SK-N-SH (cell line): ENCODE results near the gene HVCN1. TPM values are rescaled to one million over a fixed set of nuclear protein-coding genes. Genes with fewer than 3 reads are reported as not detected.

Source experiments
- CTCF ChIA-PET: fragments of 300-600, 350-600 bp; formaldehyde crosslinking; extraction: SDS; loops from one replicate; lab custom pipeline; 2021; lab: Yijun Ruan, JAX
- POLR2A ChIA-PET: fragments of 350-600 bp; sonication (Branson Sonifier 250); formaldehyde crosslinking; extraction: SDS; loops from one replicate; lab custom pipeline; 2020; ENCODE audit warnings: antibody characterized with exemption, inconsistent platforms; lab: Yijun Ruan, JAX
- DNase-seq: peaks from one replicate; pipeline ENCODE4 v3.0.0; 2012
- H2AFZ ChIP-seq: fragments of 200-600 bp; sonication (generic); 2 replicates; pipeline ENCODE4 v1.8.1; 2016; ENCODE audit warnings: antibody characterized with exemption, mild to moderate bottlenecking, low read depth
- H3F3A ChIP-seq: fragments of 200-600 bp; sonication (generic); replicated peaks from 2 replicates; pipeline ENCODE3; 2016; ENCODE audit warnings: antibody characterized with exemption, mild to moderate bottlenecking; ENCODE audit not compliant: insufficient read depth
- H3K27ac ChIP-seq, 2 experiments: fragments of 200-500 bp in 1 of 2; fragments of 200-600 bp in 1 of 2; sonication (Bioruptor generic) in 1 of 2; sonication (generic), shearing (Covaris generic) in 1 of 2; 2 replicates each; pipeline versions ENCODE4 v1.5.1 to v1.6.1; 2014 to 2016; ENCODE audit warnings: low read depth in 2 of 2, inconsistent platforms in 1 of 2, low read length in 1 of 2, mild to moderate bottlenecking in 1 of 2, mixed read lengths in 1 of 2
- H3K27me3 ChIP-seq: fragments of 200-600 bp; sonication (generic), shearing (Covaris generic); 2 replicates; pipeline ENCODE4 v1.6.1; 2016; ENCODE audit warnings: mixed run types; ENCODE audit not compliant: insufficient read depth
- H3K36me3 ChIP-seq, 2 experiments: fragments of 200-500 bp in 1 of 2; fragments of 200-600 bp in 1 of 2; sonication (Bioruptor generic) in 1 of 2; sonication (generic) in 1 of 2; replicated peaks in 1 of 2; 2 replicates each; pipeline versions ENCODE3 to v1.5.1; 2014 to 2016; ENCODE audit warnings: low read length in 1 of 2, mild to moderate bottlenecking in 1 of 2; ENCODE audit not compliant: insufficient read depth in 2 of 2, control insufficient read depth in 1 of 2
- H3K4me1 ChIP-seq, 2 experiments: fragments of 200-500 bp in 1 of 2; fragments of 200-600 bp in 1 of 2; sonication (Bioruptor generic) in 1 of 2; sonication (generic), shearing (Covaris generic) in 1 of 2; 2 replicates each; pipeline versions ENCODE4 v1.5.1 to v1.6.1; 2014 to 2016; ENCODE audit warnings: low read depth in 1 of 2, low read length in 1 of 2, mixed run types in 1 of 2; ENCODE audit not compliant: insufficient read depth in 2 of 2, control insufficient read depth in 1 of 2
- H3K4me2 ChIP-seq: fragments of 200-600 bp; sonication (generic), shearing (Covaris generic); 2 replicates; pipeline ENCODE4 v1.6.1; 2017; ENCODE audit warnings: mixed run types
- H3K4me3 ChIP-seq, 2 experiments: fragments of 200-500 bp in 1 of 2; fragments of 200-600 bp in 1 of 2; sonication (Bioruptor generic) in 1 of 2; sonication (generic), shearing (Covaris generic) in 1 of 2; 2 replicates each; pipeline versions ENCODE4 v1.5.1 to v1.8.1; 2014 to 2016; ENCODE audit warnings: low read depth in 2 of 2, inconsistent platforms in 1 of 2, low read length in 1 of 2, mild to moderate bottlenecking in 1 of 2, mixed read lengths in 1 of 2, moderate library complexity in 1 of 2
- H3K79me2 ChIP-seq: fragments of 200-600 bp; sonication (generic); 2 replicates; pipeline ENCODE4 v1.8.1; 2017; ENCODE audit warnings: mild to moderate bottlenecking; ENCODE audit not compliant: insufficient read depth
- H3K9ac ChIP-seq: fragments of 200-600 bp; sonication (generic); 2 replicates; pipeline ENCODE4 v1.6.1; 2017; ENCODE audit warnings: mixed run types
- H3K9me2 ChIP-seq: fragments of 200-600 bp; sonication (generic); 2 replicates; pipeline ENCODE4 v1.6.1; 2017; ENCODE audit warnings: mixed run types
- H3K9me3 ChIP-seq: fragments of 200-600 bp; sonication (generic); 2 replicates; pipeline ENCODE4 v1.6.1; 2017; ENCODE audit warnings: mixed run types, mild to moderate bottlenecking, moderate library complexity
- H4K20me1 ChIP-seq: fragments of 200-600 bp; sonication (generic); 2 replicates; pipeline ENCODE4 v1.6.1; 2017; ENCODE audit warnings: mild to moderate bottlenecking, mixed run types; ENCODE audit not compliant: insufficient read depth
- ELF1 ChIP-seq: IDR thresholded peaks from 2 replicates; pipeline ENCODE4 v1.4.0; 2012
- EP300 ChIP-seq, 2 experiments: IDR thresholded peaks; 2 replicates each; pipeline versions ENCODE4 v1.4.0 to v1.6.1; 2012; ENCODE audit warnings: borderline replicate concordance in 1 of 2, low read depth in 1 of 2, low read length in 1 of 2
- EZH2phosphoT487 ChIP-seq: fragments of 200-600 bp; sonication (generic); IDR thresholded peaks from 2 replicates; pipeline ENCODE4 v1.6.1; 2017; ENCODE audit warnings: low read depth, mixed run types, mild to moderate bottlenecking, antibody characterized with exemption, moderate library complexity, borderline replicate concordance
- FOXJ3 ChIP-seq: sonication (generic); formaldehyde crosslinking; IDR thresholded peaks from 2 replicates; pipeline ENCODE4 v1.5.1; 2020; ENCODE audit warnings: mild to moderate bottlenecking, missing genetic modification reagents
- FOXM1 ChIP-seq: IDR thresholded peaks from 2 replicates; pipeline ENCODE4 v1.4.0; 2012; ENCODE audit warnings: low read depth, mild to moderate bottlenecking
- GABPA ChIP-seq: IDR thresholded peaks from 2 replicates; pipeline ENCODE4 v1.4.0; 2012; ENCODE audit warnings: low read depth, mild to moderate bottlenecking
- IRF3 ChIP-seq: fragments of 150-350 bp; IDR thresholded peaks from 2 replicates; pipeline ENCODE4 v1.6.1; 2016; ENCODE audit warnings: mild to moderate bottlenecking, low read depth, low read length
- JUND ChIP-seq: IDR thresholded peaks from 2 replicates; pipeline ENCODE4 v1.4.0; 2012
- MAX ChIP-seq: IDR thresholded peaks from 2 replicates; pipeline ENCODE4 v1.4.0; 2012; ENCODE audit warnings: low read depth
- NFIC ChIP-seq: IDR thresholded peaks from 2 replicates; pipeline ENCODE4 v1.4.0; 2012; ENCODE audit warnings: borderline replicate concordance
- REST ChIP-seq: IDR thresholded peaks from 2 replicates; pipeline ENCODE4 v1.6.1; 2012; ENCODE audit warnings: mild to moderate bottlenecking, low read depth, low read length, moderate library complexity
- RFX5 ChIP-seq: IDR thresholded peaks from 2 replicates; pipeline ENCODE4 v1.6.1; 2012; ENCODE audit warnings: mild to moderate bottlenecking, improper control_type of control experiment, low read length
- SMC3 ChIP-seq: IDR thresholded peaks from 2 replicates; pipeline ENCODE4 v1.6.1; 2012; ENCODE audit warnings: low read depth, low read length, improper control_type of control experiment
- WGBS: methylation state at CpG from one replicate; pipeline ENCODE4 v1.1.6; 2017; ENCODE audit warnings: low lambda C conversion rate; 5-methylcytosine and 5-hydroxymethylcytosine counted together
- polyA plus RNA-seq, 3 experiments: library from polyadenylated mRNA; depleted of rRNA; stranded (reverse); fragments of >200 nt; gene quantifications; 2 replicates each; pipeline ENCODE4 v1.2.3, GENCODE V29; 2012

HVCN1 gene
- polyA plus RNA-seq, 1 of the 3 experiments (the other 2 are of a cell fraction): 0.03 TPM

GRCh38 chr12:110677982-110678381, 10.9 kb downstream of the HVCN1 start:
- no peak overlapping the region for H3K4me2 ChIP-seq
- no peaks in the 10 kb centered on the region for H4K20me1 ChIP-seq
- H3K27me3 ChIP-seq: no peaks in the 10 kb centered on the region
- no peak overlapping the region for H3K27ac ChIP-seq
- H3K9me3 ChIP-seq: 0 out of 2 replicates have a peak, but pooled peaks cover 5% of the 10 kb centered on the region
- H3K36me3 ChIP-seq: no peaks in the 10 kb centered on the region
- no peak overlapping the region for H3K9ac ChIP-seq
- peaks cover 0 to 3% of the 10 kb centered on the region in 2 experiments; a peak in 1 of 4 replicates for H3K4me1 ChIP-seq
- no peaks in the 10 kb centered on the region for H3K79me2 ChIP-seq
- CTCF ChIA-PET: no interaction called here
- no peaks in the 10 kb centered on the region for H3F3A ChIP-seq
- no peaks in the 10 kb centered on the region for H3K9me2 ChIP-seq
- H2AFZ ChIP-seq: no peak overlapping the region
- POLR2A ChIA-PET: no interaction called here
- no peak for DNase-seq
- no peak for TF ChIP-seq EP300 (IDR thresholded peaks at IDR 0.05; ENCODE audit: borderline replicate concordance in 1 of 2, low read depth in 1 of 2, low read length in 1 of 2)
- no peak for TF ChIP-seq RFX5
- TF ChIP-seq EZH2phosphoT487: no peak
- WGBS: 60% methylated on average over 3 of the region's 4 CpGs
- no peak overlapping the region for H3K4me3 ChIP-seq

DNA sequence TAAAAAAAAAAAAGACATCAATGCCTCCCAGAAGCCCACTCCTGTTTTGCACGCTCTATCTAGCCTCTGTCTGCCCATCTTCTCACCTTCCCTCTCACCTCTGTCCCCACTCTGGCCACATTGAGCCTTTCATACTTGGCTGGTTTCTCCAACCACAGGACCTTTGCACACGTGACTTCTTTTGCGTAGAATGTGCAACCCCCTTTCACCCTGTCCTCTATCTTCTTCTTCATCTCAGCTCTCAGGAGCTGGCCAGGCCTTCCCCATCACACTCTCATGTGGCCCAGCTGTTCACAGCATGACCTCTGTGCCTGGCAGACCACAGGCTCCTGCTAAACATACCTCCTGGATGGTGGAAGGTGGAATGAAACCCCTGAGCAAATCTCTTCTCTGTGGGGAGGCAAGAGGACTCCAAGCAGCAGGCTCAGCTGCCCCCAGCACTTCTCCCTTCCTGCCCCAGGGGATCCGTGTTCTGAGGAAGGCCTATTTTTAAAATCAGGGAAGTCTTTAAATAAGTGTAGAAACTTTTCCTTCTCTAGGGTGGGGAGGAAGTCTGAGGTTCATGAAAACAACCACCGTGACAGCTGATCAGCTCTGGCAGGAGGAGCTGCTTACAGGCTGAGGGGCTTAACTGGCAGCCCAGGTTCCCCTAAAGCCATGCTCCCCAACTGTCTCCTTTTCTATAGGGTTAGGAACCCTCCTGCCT, 11.6 kb downstream of the HVCN1 start:
- Histone ChIP-seq H3K9me3 (0 out of 2 replicates have a peak, but pooled peaks cover 5% of the 10 kb centered on the region), H3K9ac (no peak overlapping the region), H4K20me1 (no peaks in the 10 kb centered on the region), H3K4me3 (no peak overlapping the region), H3K79me2 (no peaks in the 10 kb centered on the region), H3K27ac (no peak overlapping the region), H3K9me2 (no peaks in the 10 kb centered on the region), H2AFZ (no peak overlapping the region), H3K4me1 (peaks cover 0 to 3% of the 10 kb centered on the region in 2 experiments; a peak in 1 of 4 replicates), H3K36me3 (no peaks in the 10 kb centered on the region), H3K27me3 (no peaks in the 10 kb centered on the region), H3F3A (no peaks in the 10 kb centered on the region), H3K4me2 (no peak overlapping the region)
- TF ChIP-seq FOXJ3 (CRISPR knock-in tag) (no peak), EP300 (IDR thresholded peaks at IDR 0.05; ENCODE audit: borderline replicate concordance in 1 of 2, low read depth in 1 of 2, low read length in 1 of 2) (no peak), JUND (no peak), MAX (no peak)
- ChIA-PET CTCF (no interaction called here), POLR2A (no interaction called here)
- no peak for DNase-seq
- 77% methylated on average over 4 of the region's 5 CpGs for WGBS

GRCh38 chr12:110676171-110676570, 12.7 kb downstream of the HVCN1 start:
- H3K9ac ChIP-seq: no peak overlapping the region
- peaks cover 0 to 3% of the 10 kb centered on the region in 2 experiments; a peak in 1 of 4 replicates for H3K4me1 ChIP-seq
- H4K20me1 ChIP-seq: no peaks in the 10 kb centered on the region
- no peak overlapping the region for H2AFZ ChIP-seq
- H3K4me2 ChIP-seq: no peak overlapping the region
- TF ChIP-seq FOXM1 (no peak), IRF3 (no peak), ELF1 (no peak), REST (no peak), RFX5 (no peak), FOXJ3 (CRISPR knock-in tag) (no peak), GABPA (no peak), SMC3 (no peak), NFIC (no peak), JUND (no peak)
- H3K27me3 ChIP-seq: no peaks in the 10 kb centered on the region
- DNase-seq: no peak
- no peak overlapping the region for H3K4me3 ChIP-seq
- H3K9me3 ChIP-seq: 0 out of 2 replicates have a peak, but pooled peaks cover 5% of the 10 kb centered on the region
- H3K79me2 ChIP-seq: no peaks in the 10 kb centered on the region
- CTCF ChIA-PET: interaction anchor here (1.1 kb wide), 1 partner anchor 11 kb away, joined by 4 read pairs; no protein-coding TSS in a partner anchor
- no peaks in the 10 kb centered on the region for H3K9me2 ChIP-seq
- no peaks in the 10 kb centered on the region for H3K36me3 ChIP-seq
- no peak overlapping the region for H3K27ac ChIP-seq
- WGBS: 64% methylated on average over 3 of the region's 4 CpGs
- POLR2A ChIA-PET: no interaction called here
- no peaks in the 10 kb centered on the region for H3F3A ChIP-seq
